ENCODE measurements around the gene CRYBA1. TPM values are rescaled to one million over a fixed set of nuclear protein-coding genes. Genes with fewer than 3 reads are reported as not detected.
"Not testable (repeated sequence)": the region's sequence is repeated elsewhere in the genome, so short reads cannot be mapped to it uniquely, and the experiment has no call there.

CRYBA1 gene
- polyA plus RNA-seq, 1 donor, result not detected

DNA sequence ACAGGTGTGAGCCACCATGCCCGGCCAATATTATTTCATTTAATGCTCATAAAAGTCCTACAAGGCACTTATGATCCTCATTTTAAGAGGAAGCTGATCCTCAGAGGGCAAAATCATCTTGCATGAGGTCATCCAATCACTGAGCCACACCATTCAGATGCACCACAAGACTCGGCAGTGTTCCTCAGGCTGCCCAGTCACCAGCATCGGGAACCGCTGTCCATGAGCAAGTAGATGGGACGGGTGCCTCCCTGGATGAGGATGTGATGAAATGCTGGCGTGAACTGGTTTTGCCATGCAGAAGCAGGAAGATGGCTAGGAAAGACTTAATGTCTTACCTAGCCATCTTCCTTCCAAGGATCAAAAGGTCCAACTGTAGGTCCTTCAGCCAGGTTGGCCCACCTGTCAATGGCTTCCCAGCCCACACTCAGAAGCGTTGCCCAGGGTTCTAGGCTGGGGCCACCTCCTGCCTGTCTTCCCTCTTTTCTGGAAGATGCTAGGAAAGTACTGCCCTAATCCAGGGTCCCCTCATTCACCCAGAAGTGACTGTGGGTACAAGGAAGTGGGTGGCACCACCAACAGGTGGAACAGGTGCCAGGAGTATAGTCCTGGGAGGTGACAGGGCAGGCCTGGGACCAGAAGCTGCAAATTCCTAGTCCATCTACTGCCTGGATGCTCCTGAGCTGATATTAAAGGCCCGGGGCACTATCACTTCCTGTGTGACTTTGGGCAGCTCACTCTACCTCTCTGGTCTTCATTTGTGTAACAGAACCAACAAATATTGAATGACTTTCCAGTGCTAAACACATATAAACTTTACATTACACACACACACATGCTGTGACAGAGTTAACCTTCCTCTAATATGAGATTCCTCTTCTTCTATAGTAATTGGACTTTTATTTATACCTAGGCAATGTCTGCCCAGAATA, 32.2 kb upstream of the CRYBA1 start:
- Histone ChIP-seq H3K4me3 (ENCODE audit: low read length) (no peak overlapping the region), H3K4me1 (ENCODE audit: control insufficient read depth, insufficient read depth, low read length) (no peaks in the 10 kb centered on the region), H3K9me3 (ENCODE audit: control insufficient read depth, low read depth, low read length) (no peaks in the 10 kb centered on the region), H3K27ac (ENCODE audit: low read length) (no peak overlapping the region), H3K36me3 (ENCODE audit: control insufficient read depth, insufficient read depth, low read length) (no peaks in the 10 kb centered on the region), H3K27me3 (ENCODE audit: control insufficient read depth, insufficient read depth, low read length) (no peaks in the 10 kb centered on the region)
- no peak for DNase-seq
- WGBS (ENCODE audit: insufficient coverage, low lambda C conversion rate), result no CpG with 5 or more reads among the region's 8 CpGs

- WGBS (ENCODE audit: insufficient coverage, low lambda C conversion rate), result no CpG with 5 or more reads among the region's 10 CpGs
Observed at GRCh38 chr17:29215174-29215573, 31.5 kb upstream of the CRYBA1 start.

DNA sequence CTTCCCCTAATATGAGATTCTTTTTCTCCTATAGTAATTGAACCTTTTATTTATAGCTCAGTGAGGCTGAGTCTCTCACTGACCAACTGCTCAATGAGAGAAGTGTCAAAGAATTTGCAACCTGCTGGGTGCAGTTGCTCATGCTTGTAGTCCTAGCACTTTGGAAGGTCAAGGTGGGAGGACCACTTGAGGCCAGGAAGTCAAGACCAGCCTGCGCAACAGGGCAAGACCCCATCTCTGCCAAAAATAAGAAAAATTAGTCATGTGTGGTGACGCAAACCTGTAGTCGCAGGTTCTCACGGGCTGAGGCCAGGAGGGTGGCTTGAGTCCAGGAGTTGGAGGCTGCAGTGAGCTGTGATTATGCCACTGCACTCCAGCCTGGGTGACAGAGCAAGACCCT, 30.9 kb upstream of the CRYBA1 start:
- H3K27ac ChIP-seq (ENCODE audit: low read length), result no peak overlapping the region
- no CpG with 5 or more reads among the region's 4 CpGs for WGBS (ENCODE audit: insufficient coverage, low lambda C conversion rate)
- H3K9me3 ChIP-seq (ENCODE audit: control insufficient read depth, low read depth, low read length), result no peaks in the 10 kb centered on the region
- no peak overlapping the region for H3K4me3 ChIP-seq (ENCODE audit: low read length)
- H3K27me3 ChIP-seq (ENCODE audit: control insufficient read depth, insufficient read depth, low read length), result no peaks in the 10 kb centered on the region
- no peak for DNase-seq
- no peaks in the 10 kb centered on the region for H3K36me3 ChIP-seq (ENCODE audit: control insufficient read depth, insufficient read depth, low read length)
- no peaks in the 10 kb centered on the region for H3K4me1 ChIP-seq (ENCODE audit: control insufficient read depth, insufficient read depth, low read length)

More at GRCh38 chr17:29215174-29215573, 31.5 kb upstream of the CRYBA1 start:
- H3K9me3 ChIP-seq (ENCODE audit: control insufficient read depth, low read depth, low read length), result no peaks in the 10 kb centered on the region
- H3K36me3 ChIP-seq (ENCODE audit: control insufficient read depth, insufficient read depth, low read length), result no peaks in the 10 kb centered on the region
- DNase-seq, result no peak
- H3K27me3 ChIP-seq (ENCODE audit: control insufficient read depth, insufficient read depth, low read length), result no peaks in the 10 kb centered on the region
- no peak overlapping the region for H3K27ac ChIP-seq (ENCODE audit: low read length)
- no peak overlapping the region for H3K4me3 ChIP-seq (ENCODE audit: low read length)
- H3K4me1 ChIP-seq (ENCODE audit: control insufficient read depth, insufficient read depth, low read length), result no peaks in the 10 kb centered on the region

- Histone ChIP-seq H3K27ac (ENCODE audit: low read length) (no peak overlapping the region), H3K27me3 (ENCODE audit: control insufficient read depth, insufficient read depth, low read length) (no peaks in the 10 kb centered on the region), H3K4me1 (ENCODE audit: control insufficient read depth, insufficient read depth, low read length) (no peaks in the 10 kb centered on the region), H3K36me3 (ENCODE audit: control insufficient read depth, insufficient read depth, low read length) (no peaks in the 10 kb centered on the region), H3K4me3 (ENCODE audit: low read length) (no peak overlapping the region), H3K9me3 (ENCODE audit: control insufficient read depth, low read depth, low read length) (no peaks in the 10 kb centered on the region)
- no peak for DNase-seq
- no CpG with 5 or more reads among the region's 6 CpGs for WGBS (ENCODE audit: insufficient coverage, low lambda C conversion rate)
Observed at GRCh38 chr17:29216181-29216580, 30.5 kb upstream of the CRYBA1 start.

GRCh38 chr17:29216856-29217255, 29.8 kb upstream of the CRYBA1 start:
- WGBS (ENCODE audit: insufficient coverage, low lambda C conversion rate), result no CpG with 5 or more reads among the region's 5 CpGs
- Histone ChIP-seq H3K27ac (ENCODE audit: low read length) (no peak overlapping the region), H3K27me3 (ENCODE audit: control insufficient read depth, insufficient read depth, low read length) (no peaks in the 10 kb centered on the region), H3K36me3 (ENCODE audit: control insufficient read depth, insufficient read depth, low read length) (no peaks in the 10 kb centered on the region), H3K9me3 (ENCODE audit: control insufficient read depth, low read depth, low read length) (no peaks in the 10 kb centered on the region), H3K4me3 (ENCODE audit: low read length) (no peak overlapping the region), H3K4me1 (ENCODE audit: control insufficient read depth, insufficient read depth, low read length) (no peaks in the 10 kb centered on the region)
- no peak for DNase-seq

DNA sequence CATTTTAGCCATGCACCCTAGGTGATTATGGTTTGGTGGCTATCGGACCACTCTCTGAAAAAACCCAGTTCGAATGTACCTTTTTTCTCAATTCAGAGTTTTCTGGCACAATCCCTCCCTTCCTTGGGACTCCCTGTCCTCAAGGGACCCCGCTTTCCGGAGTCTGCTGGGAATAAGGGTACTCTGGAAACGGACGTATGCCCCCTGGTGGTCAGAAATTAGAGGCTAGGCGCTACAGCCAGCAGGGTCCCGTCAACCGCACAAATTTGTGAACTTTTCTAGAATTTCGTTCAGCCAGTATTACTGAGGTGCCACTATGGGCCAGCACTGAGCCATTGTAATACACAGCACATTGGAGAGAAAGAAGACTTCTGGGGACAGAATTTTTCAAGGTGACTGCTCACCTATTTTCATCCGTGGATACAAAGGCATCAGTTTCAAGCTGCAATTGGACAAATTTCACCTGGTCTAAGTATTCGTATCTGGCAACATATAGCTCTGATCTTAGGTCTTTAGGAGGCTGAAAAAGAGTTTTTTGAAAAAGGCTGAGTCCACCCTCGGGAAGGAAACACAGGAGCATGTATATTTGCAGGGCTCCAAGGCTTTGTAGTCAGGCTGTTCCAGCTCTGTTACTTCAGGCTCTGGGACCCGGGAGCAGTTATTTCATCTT, 27.1 kb upstream of the CRYBA1 start:
- Histone ChIP-seq H3K4me1 (ENCODE audit: control insufficient read depth, insufficient read depth, low read length) (no peaks in the 10 kb centered on the region), H3K4me3 (ENCODE audit: low read length) (no peak overlapping the region), H3K27ac (ENCODE audit: low read length) (no peak overlapping the region), H3K27me3 (ENCODE audit: control insufficient read depth, insufficient read depth, low read length) (no peaks in the 10 kb centered on the region), H3K36me3 (ENCODE audit: control insufficient read depth, insufficient read depth, low read length) (no peaks in the 10 kb centered on the region), H3K9me3 (ENCODE audit: control insufficient read depth, low read depth, low read length) (no peaks in the 10 kb centered on the region)
- WGBS (ENCODE audit: insufficient coverage, low lambda C conversion rate), result 40% methylated on average over 1 of the region's 14 CpGs
- peak; percentile 50 to 58 for DNase-seq

DNA sequence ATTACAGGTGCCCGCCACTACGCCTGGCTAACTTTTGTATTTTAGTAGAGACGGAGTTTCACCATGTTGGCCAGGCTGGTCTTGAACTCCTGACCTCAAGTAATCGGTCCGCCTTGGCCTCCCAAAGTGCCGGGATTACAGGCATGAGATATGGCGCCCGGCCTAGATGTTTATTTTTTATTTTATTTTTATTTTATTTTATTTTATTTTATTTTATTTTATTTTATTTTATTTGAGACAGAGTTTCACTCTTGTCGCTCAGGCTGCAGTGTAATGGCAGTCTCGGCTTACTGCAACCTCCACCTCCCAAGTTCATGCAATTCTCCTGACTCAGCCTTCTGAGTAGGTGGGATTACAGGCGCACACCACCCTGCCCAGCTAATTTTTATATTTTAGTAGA, 25.3 kb upstream of the CRYBA1 start:
- 85% methylated on average over 3 of the region's 11 CpGs for WGBS (ENCODE audit: insufficient coverage, low lambda C conversion rate)

GRCh38 chr17:29225396-29225795, 21.3 kb upstream of the CRYBA1 start:
- Histone ChIP-seq H3K4me3 (ENCODE audit: low read length) (no peak overlapping the region), H3K36me3 (ENCODE audit: control insufficient read depth, insufficient read depth, low read length) (no peaks in the 10 kb centered on the region), H3K9me3 (ENCODE audit: control insufficient read depth, low read depth, low read length) (no peaks in the 10 kb centered on the region), H3K4me1 (ENCODE audit: control insufficient read depth, insufficient read depth, low read length) (no peaks in the 10 kb centered on the region), H3K27ac (ENCODE audit: low read length) (no peak overlapping the region), H3K27me3 (ENCODE audit: control insufficient read depth, insufficient read depth, low read length) (no peaks in the 10 kb centered on the region)
- DNase-seq, result no peak

More for the DNA sequence above, 25.3 kb upstream of the CRYBA1 start:
- not testable (repeated sequence) for H3K36me3 ChIP-seq (ENCODE audit: control insufficient read depth, insufficient read depth, low read length); H3K4me3 ChIP-seq (ENCODE audit: low read length); H3K27ac ChIP-seq (ENCODE audit: low read length); DNase-seq; H3K27me3 ChIP-seq (ENCODE audit: control insufficient read depth, insufficient read depth, low read length); H3K9me3 ChIP-seq (ENCODE audit: control insufficient read depth, low read depth, low read length); H3K4me1 ChIP-seq (ENCODE audit: control insufficient read depth, insufficient read depth, low read length)

DNA sequence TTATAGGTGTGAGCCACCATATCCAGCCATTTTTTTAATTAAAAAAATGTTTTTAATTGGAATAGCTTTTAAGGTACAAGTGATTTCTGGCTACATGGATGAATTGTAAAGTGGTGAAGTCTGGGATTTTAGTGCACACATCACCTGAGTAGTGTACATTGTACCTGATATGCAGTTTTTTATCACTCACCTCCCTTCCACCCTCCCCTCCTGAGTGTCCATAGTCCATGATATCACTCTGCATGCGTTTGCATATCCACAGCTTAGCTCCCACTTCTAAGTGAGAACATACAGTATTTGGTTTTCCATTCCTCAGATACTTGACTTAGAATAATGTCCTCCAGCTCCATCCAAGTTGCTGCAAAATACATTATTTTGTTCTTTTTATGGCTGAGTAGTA, 13.4 kb upstream of the CRYBA1 start:
- Histone ChIP-seq H3K4me3 (ENCODE audit: low read length) (no peak overlapping the region), H3K27me3 (ENCODE audit: control insufficient read depth, insufficient read depth, low read length) (no peaks in the 10 kb centered on the region), H3K27ac (ENCODE audit: low read length) (peak overlapping the region; percentile 61), H3K36me3 (ENCODE audit: control insufficient read depth, insufficient read depth, low read length) (no peaks in the 10 kb centered on the region), H3K4me1 (ENCODE audit: control insufficient read depth, insufficient read depth, low read length) (peaks cover 8% of the 10 kb centered on the region), H3K9me3 (ENCODE audit: control insufficient read depth, low read depth, low read length) (no peaks in the 10 kb centered on the region)
- no CpG with 5 or more reads among the region's 1 CpG for WGBS (ENCODE audit: insufficient coverage, low lambda C conversion rate)
- DNase-seq, result peak; percentile 68 to 83

DNA sequence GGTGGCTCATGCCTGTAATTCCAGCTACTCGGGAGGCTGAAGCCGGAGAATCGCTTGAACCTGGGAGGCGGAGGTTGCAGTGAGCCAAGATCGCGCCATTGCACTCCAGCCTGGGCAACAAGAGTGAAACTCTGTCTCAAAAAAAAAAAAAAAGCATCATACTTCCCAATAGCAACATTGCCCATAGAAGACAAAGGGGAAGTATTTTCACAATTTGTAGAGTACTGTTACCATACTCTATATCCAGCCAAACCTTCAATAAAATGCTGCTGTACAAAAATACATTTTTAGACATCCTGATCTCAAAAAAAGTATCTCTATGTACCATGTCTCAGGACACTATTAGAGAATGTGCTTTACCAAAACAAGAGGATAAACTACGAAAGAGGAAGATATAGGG, 11.7 kb upstream of the CRYBA1 start:
- not testable (repeated sequence) for H3K4me1 ChIP-seq (ENCODE audit: control insufficient read depth, insufficient read depth, low read length); DNase-seq; H3K4me3 ChIP-seq (ENCODE audit: low read length); H3K9me3 ChIP-seq (ENCODE audit: control insufficient read depth, low read depth, low read length); H3K36me3 ChIP-seq (ENCODE audit: control insufficient read depth, insufficient read depth, low read length); H3K27me3 ChIP-seq (ENCODE audit: control insufficient read depth, insufficient read depth, low read length); H3K27ac ChIP-seq (ENCODE audit: low read length)
- WGBS (ENCODE audit: insufficient coverage, low lambda C conversion rate), result no CpG with 5 or more reads among the region's 7 CpGs
